ENCODE results near the gene NXPE1.
"Not testable (repeated sequence)": the region's sequence is repeated elsewhere in the genome, so short reads cannot be mapped to it uniquely, and the experiment has no call there.

The NXPE1 gene

DNA sequence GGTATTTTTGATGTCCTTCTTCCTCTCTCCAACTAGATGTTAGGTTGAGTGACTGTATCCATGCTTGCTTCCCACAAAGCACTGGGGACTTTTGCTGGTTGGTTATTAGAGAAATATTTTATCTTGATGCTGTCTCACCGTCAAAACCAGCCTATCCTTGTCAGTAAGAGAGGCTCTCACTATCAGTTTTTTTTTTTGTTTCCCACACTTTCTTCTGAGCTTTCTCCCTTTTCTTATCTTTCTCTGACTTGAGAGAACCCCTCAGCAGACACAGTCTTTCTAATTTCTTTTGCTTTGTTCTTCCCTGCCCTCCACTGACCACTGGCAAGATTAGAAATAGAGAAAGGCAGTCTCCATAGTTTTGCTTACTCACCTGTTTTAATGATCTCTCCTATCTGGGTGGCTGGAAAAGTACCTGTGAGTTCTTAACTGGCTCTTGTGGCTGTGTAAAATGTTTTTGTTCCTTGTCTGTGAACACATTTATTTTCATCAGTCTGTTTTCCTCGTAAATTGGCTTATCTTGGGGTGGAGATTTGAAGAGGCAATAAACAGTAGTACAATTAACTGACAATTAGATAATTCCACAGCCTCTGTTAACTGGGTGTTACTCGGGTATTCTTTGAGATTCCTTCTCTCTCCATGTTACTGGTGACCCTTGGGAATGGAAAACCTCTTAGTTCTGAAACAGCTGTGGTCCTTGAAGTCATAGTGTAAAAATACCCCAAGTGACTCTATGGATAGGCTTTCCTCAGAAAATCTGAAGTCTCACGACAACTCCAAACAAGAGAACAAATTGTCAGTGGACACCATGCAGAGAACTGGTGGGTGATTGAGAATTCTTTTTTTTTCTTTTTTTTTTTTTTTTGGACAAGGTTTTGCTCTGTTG is at the start of gene NXPE1:
Gene NXPE1, minus strand, starts transcription at position 457 of the 886 bp plus-strand sequence. CDS start 8,680 bp downstream, outside the sequence.
- Histone ChIP-seq H3K4me2 (ENCODE audit: low read length) (no peak within 1 kb of the TSS), H3F3A (ENCODE audit: control insufficient read depth, insufficient read depth) (no peaks in the 10 kb centered on the region), H3K79me2 (ENCODE audit: control insufficient read depth, low read length) (no peaks in the 10 kb centered on the region), H3K9me2 (replicated peaks; ENCODE audit: control insufficient read depth, low read length) (no peaks in the 10 kb centered on the region), H3K9me3 (ENCODE audit: control insufficient read depth, insufficient read depth, low read length) (no peaks in the 10 kb centered on the region), H3K27me3 (ENCODE audit: control insufficient read depth, low read length) (no peaks in the 10 kb centered on the region), H4K20me1 (ENCODE audit: control insufficient read depth, insufficient read depth, low read depth, low read length) (no peaks in the 10 kb centered on the region), H3K4me3 (ENCODE audit: low read length) (no peak within 1 kb of the TSS), H3K36me3 (ENCODE audit: control insufficient read depth, low read length) (no peaks in the 10 kb centered on the region), H3K27ac (ENCODE audit: low read depth, low read length) (no peak within 1 kb of the TSS), H3K4me1 (ENCODE audit: control insufficient read depth, low read length) (no peaks in the 10 kb centered on the region)
- no peak for TF ChIP-seq EZH2phosphoT487 (IDR thresholded peaks at IDR 0.05; ENCODE audit: borderline replicate concordance, low read length)
- TF ChIP-seq, protein P1, sequence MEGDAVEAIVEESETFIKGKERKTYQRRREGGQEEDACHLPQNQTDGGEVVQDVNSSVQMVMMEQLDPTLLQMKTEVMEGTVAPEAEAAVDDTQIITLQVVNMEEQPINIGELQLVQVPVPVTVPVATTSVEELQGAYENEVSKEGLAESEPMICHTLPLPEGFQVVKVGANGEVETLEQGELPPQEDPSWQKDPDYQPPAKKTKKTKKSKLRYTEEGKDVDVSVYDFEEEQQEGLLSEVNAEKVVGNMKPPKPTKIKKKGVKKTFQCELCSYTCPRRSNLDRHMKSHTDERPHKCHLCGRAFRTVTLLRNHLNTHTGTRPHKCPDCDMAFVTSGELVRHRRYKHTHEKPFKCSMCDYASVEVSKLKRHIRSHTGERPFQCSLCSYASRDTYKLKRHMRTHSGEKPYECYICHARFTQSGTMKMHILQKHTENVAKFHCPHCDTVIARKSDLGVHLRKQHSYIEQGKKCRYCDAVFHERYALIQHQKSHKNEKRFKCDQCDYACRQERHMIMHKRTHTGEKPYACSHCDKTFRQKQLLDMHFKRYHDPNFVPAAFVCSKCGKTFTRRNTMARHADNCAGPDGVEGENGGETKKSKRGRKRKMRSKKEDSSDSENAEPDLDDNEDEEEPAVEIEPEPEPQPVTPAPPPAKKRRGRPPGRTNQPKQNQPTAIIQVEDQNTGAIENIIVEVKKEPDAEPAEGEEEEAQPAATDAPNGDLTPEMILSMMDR (IDR thresholded peaks at IDR 0.05; ENCODE audit: low read depth, low read length, poor library complexity, severe bottlenecking) = no peak

- H3K4me2 ChIP-seq (ENCODE audit: low read length) = no peak overlapping the region
- H3K9me3 ChIP-seq (ENCODE audit: control insufficient read depth, insufficient read depth, low read length) = peaks cover 24% of the 10 kb centered on the region; the same call in 1 of the 2 replicates
- TF ChIP-seq EZH2phosphoT487 (IDR thresholded peaks at IDR 0.05; ENCODE audit: borderline replicate concordance, low read length) = no peak
- TF ChIP-seq, protein P1 (IDR thresholded peaks at IDR 0.05; ENCODE audit: low read depth, low read length, poor library complexity, severe bottlenecking) = no peak
Observed at GRCh38 chr11:114609429-114609828, 49.7 kb upstream of the NXPE1 start.

GRCh38 chr11:114608605-114609004 is 48.9 kb upstream of the NXPE1 start:
- H3K27ac ChIP-seq (ENCODE audit: low read depth, low read length); H3K9me2 ChIP-seq (replicated peaks; ENCODE audit: control insufficient read depth, low read length); H3K4me1 ChIP-seq (ENCODE audit: control insufficient read depth, low read length); H3K36me3 ChIP-seq (ENCODE audit: control insufficient read depth, low read length); H3F3A ChIP-seq (ENCODE audit: control insufficient read depth, insufficient read depth); H4K20me1 ChIP-seq (ENCODE audit: control insufficient read depth, insufficient read depth, low read depth, low read length); H3K27me3 ChIP-seq (ENCODE audit: control insufficient read depth, low read length); H3K79me2 ChIP-seq (ENCODE audit: control insufficient read depth, low read length); H3K4me3 ChIP-seq (ENCODE audit: low read length); H3K4me2 ChIP-seq (ENCODE audit: low read length): not testable (repeated sequence)
- H3K9me3 ChIP-seq (ENCODE audit: control insufficient read depth, insufficient read depth, low read length) = peaks cover 16% of the 10 kb centered on the region; the same call in 1 of the 2 replicates

More at GRCh38 chr11:114609429-114609828, 49.7 kb upstream of the NXPE1 start:
- Histone ChIP-seq H4K20me1 (ENCODE audit: control insufficient read depth, insufficient read depth, low read depth, low read length) (no peaks in the 10 kb centered on the region), H3K9me2 (replicated peaks; ENCODE audit: control insufficient read depth, low read length) (no peaks in the 10 kb centered on the region), H3K4me1 (ENCODE audit: control insufficient read depth, low read length) (no peaks in the 10 kb centered on the region), H3K27me3 (ENCODE audit: control insufficient read depth, low read length) (no peaks in the 10 kb centered on the region), H3K79me2 (ENCODE audit: control insufficient read depth, low read length) (no peaks in the 10 kb centered on the region), H3K36me3 (ENCODE audit: control insufficient read depth, low read length) (no peaks in the 10 kb centered on the region), H3F3A (ENCODE audit: control insufficient read depth, insufficient read depth) (no peaks in the 10 kb centered on the region), H3K27ac (ENCODE audit: low read depth, low read length) (no peak overlapping the region), H3K4me3 (ENCODE audit: low read length) (no peak overlapping the region)
